Effector CD4-positive, alpha-beta T cell (primary cell): Measurements from ENCODE around the gene ARMC9.
"Not testable (repeated sequence)": the region's sequence is repeated elsewhere in the genome, so short reads cannot be mapped to it uniquely, and the experiment has no call there.

Experiments used
- DNase-seq: peaks from one replicate; pipeline ENCODE4 v3.0.0-alpha.2; 2020

ARMC9 gene

DNA sequence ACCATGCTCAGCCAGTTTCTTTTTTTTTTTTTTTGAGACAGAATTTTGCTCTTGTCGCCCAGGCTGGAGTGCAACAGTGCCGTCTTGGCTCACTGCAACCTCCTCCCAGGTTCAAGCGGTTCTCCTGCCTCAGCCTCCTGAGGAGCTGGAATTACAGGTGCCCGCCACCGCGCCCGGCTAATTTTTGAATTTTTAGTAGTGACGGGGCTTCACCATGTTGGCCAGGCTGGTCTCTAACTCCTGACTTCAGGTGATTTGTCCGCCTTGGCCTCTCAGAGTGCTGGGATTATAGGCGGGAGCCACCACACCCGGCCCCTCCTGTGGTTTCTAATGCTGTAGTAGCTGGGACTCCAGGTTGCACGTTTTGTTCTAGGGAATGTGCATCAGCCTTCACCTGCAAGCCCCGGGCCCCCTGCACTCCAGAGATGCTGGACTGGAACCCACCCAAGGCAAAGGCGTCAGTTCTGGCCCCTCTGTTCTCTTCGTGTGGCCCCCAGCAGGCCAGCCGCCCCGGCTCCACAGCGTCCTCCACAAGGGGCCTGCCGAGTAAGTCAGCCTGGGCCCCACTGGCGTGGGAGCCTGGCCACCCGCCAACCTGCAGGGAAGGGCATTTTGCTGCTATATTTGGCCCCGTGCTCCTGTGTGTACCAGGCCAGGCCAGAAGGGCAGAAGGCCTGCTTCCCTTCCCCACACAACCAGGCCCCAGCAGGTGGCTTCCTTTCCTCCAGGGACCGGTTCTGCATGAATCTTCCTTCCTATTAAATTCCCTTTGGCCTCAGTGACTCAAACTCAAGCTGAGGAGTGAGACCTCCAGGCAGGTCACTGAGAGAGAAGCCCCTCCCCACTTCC, 171.4 kb downstream of the ARMC9 start:
- no peak for DNase-seq

DNA sequence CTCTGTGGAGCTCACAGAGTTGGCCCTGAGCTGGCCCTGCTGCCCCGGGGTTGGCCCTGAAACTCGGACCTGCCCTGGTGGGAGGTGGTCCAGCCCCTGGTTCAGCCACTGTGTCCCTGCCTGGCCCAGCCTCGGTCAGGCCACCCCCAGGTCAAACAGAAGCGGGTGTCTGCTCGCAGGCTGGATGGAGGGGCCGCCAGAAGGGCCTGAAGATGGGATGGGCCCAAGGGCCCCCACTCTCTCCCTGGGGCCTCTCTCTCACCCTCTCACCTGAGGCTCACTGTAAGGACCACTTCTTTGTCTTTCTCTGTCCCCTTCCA, 172.0 kb downstream of the ARMC9 start:
- no peak for DNase-seq

DNA sequence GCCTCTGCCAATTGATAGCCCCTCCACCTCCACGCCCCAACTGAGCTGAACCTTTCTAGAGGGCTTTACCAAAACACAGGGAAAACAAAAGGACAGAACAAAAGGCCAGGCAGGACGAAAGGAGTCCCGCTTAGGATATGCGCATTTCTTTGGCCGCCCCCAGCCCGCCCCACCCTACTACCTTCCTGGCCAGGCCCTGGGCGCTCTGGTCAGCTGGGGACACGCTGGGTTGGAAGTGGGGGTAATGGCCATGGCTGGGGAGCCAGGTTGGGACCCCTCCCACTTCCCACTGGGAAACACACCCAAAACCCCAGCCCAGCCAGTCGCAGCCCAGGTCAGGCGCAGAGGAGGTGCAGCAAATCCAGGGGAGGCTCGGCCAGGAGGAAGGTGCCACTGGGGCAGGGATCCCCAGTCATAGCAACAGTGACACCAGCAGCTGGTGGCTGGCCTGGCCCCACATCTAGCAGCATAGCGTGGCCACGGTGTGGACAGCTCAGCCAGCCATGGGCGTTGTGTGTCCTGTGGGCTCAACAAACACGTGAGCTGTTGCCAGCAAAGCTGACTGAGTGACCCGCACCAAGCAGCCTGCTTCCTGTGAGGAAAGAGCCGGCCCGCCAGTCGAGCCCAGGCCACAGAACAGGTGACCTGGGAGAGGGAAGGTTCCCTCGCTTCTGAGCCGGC, 172.5 kb downstream of the ARMC9 start:
- DNase-seq = no peak

DNA sequence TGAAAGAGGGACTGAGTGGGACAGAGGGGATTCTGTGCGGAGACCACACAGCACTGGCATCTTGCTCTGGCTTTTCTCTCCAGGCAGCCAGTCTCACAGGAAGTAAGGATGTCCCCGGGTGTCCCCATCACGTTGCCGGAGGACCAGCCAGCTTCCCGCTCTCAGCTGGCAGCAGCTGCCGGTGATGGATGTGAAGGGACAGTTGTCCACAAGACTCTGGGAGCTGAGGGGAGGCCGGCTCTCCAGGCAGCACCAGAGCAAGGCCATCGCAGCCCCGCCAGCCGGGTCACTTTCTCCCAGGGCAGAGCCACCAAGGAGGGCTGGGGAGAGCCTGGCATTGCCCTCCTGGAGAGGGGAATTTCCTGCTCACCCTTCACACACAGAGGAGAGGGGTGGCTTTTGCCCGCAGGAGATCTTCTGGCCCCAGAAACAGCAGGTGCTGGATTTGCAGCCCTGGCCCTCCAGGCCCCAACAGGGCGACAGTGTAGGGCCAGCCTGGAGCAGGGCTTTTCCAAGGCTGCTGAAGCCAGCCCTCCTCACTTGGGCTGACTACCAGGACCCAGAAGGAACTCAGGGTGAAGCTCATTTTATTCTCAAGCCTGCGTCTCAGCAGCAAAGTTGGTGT, 173.1 kb downstream of the ARMC9 start:
- no peak for DNase-seq

DNA sequence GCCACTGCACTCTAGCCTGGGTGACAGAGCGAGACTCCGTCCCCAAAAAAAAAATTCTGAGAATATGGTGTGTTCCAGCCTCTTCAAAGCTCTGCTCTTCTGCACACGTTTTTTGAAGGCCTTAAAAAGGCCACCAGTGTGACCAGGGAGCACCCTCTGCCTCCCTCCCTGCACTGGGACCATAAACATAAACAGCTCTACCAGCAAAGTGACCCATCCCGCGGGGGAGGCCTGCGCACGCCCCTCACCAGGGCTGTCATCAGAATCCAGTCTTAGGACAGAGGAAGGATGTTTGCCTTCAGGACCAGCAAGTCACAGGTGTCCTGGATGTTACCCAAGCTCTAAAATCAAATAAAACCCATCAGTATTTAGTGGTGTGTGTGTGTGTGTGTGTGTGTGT, 173.9 kb downstream of the ARMC9 start:
- DNase-seq = no peak

DNA sequence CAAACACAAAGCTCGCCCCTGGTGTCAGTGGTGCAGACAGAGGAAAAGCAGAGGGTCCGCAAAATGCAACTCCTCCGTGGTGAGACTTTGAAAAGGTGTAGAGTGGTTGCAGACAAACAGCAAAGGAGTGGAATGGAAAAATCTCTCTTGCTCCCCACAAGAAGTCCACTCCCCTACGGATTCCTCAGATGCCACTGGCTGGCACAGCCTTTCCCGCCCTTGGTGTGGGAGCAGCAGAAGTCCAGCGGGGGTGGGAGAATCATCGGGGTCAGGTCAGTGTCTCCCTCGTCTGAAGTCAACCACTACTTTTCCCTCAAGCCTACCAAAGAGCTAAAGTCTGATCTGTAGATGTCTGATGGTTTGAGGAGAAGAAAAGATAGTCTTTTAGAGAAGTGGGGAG, 174.8 kb downstream of the ARMC9 start:
- no peak for DNase-seq

DNA sequence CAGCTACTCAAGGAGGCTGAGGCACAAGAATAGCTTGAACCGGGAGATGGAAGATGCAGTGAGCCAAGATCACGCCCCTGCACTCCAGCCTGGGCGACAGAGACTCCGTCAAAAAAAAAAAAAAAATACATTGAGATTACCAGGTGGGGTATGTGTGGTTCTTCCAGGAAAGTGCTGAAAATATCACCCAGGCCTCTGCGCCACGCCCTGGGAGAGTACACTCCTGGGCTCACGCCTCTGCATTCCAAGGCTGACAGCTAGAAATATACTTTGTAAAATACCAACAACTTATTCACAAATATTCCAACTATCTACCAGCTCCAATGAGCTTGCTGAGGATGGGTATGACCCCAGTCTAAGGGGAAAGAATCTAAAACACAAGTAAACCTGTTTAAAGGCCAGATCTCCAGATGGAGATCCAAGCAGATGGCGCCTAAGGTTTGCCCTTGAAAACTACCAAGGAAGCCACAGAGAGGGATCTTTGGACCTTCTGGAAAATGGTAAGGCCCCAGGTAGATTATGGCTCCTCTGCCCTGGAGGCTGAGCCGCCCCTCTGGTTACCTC, 175.4 kb downstream of the ARMC9 start:
- DNase-seq = no peak

DNA sequence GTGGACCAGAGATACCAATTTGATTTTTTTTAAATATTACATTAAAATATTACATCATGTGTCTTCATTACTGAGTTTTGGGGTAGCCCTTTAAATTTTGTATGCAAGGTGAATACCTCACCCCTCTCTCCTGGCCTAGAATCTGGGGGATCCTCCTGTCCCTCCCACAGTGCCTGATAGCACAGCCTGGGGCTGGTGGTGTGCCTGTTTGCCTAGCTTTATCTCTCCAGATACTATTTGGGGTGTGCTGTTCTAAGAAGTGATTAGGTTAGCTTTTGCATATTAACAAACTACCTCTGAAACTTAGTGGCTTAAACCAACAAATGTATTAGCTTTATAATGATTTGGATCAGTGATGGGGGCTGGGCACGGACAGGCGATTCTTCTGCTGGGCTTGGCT, 176.3 kb downstream of the ARMC9 start:
- DNase-seq = no peak

DNA sequence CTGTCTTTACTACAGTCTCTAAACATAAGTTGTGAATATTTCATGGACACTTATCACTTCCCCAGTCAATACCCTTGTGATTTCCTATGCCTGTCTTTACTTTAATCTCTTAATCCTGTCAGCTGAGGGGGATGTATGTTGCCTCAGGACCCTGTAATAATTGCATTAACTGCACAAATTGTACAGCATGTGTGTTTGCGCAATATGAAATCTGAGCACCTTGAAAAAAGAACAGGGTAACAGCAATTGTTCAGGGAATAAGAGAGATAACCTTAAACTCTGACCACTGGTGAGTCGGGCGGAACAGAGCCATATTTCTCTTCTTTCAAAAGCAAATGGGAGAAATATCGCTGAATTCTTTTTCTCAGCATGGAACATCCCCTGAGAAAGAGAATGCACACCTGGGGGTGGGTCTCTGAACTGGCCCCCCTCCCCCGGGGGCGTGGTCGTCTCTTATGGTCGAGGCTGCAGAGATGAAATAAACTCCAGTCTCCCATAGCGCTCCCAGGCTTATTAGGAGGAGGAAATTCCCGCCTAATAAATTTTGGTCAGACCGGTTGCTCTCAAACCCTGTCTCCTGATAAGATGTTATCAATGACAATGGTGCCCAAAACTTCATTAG, 177.7 kb downstream of the ARMC9 start:
- not testable (repeated sequence) for DNase-seq

DNA sequence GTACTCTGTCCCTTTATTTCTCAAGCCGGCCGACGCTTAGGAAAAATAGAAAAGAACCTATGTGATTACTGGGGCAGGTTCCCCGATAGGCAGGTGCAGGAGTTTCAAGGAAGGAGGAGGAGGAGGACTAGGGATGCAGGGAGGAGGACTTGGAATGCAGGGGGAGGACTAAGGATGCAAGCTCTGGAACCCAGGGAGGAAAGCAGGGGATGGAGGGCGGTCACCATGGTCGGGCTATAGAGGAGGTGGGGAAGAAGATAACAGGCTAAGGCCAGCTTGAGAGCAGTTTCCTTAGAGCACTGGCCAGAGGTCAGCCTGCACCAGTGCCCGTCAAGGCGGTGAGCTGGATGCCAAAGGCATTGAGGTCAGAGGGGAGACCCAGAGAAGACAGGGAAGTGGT, 178.4 kb downstream of the ARMC9 start:
- DNase-seq = no peak

DNA sequence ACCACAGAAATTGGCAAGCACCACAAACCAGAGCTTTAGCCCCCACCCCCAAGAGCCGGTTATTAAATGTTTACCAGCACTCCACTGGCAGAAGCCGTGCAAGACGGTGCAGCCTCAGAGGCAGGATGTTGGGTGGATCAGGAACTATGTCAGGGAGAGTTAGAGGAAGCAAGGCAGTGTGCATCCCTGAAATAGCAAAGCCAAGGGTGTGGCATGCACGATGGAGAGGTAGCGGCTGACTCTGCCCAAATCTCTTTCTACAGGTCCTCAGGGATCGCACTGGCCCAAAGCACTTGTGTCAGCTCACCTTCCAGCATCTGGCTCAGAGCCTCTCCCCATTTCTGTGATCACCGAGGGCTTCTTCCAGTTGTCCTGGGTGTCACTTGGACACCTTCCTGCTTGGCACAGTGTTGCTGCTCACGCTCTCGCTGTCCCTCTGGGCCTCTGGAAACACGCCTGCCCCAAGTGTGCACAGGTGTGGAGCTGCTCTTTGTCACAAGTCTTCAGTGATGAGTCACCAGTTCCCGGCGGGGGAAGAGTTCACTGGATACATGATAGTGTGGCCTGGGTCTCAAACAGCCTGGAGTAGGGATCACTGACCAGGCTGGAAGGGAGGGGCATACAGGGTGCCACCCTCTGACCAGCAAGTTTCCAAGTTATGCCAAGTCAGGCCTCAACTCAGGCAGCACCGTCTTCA, 179.7 kb downstream of the ARMC9 start:
- no peak for DNase-seq

DNA sequence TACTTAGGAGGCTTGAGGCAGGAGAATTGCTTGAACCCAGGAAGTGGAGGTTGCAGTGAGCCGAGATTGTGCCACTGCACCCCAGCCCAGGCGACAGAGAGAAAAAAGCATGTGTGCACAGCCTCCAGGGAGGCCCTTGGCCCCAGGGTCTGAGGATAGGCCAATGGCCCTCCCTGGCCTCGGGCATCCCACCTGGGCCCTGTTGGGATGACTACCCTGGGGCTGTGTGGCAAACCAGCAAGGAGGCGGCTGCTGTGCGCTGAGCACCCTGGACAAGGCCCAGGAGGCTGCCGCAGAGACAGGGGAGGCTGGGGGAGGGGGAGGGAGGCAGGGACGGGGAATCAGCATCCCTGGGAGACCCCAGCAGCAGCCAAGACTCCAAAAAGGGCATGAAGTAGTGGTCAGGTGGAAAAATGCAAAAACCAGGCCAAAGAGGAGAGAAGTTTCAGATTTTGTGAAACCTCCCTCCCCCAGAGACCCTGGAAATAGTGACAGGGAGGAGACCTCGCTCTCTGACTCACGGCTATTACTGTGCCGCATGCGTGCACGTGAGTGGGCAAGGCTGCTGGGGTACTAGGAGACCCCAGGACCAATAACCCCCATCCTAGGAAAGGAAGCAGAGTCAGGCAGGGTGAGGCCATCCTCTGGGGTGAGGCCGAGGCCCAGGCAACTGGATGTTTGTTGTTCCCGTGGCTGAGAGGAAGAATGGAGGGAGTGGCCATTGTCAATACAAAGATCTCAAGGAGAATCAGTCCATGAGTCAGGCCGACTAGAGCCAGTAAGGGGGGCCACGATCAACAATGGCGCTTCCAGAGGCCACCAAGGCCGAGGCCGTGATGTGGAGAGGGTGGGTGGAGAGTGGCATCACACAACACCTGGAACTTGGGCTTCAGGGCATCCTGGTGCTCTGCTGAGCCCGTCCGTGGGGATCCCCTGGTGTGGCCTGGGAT, 181.1 kb downstream of the ARMC9 start:
- no peak for DNase-seq

DNA sequence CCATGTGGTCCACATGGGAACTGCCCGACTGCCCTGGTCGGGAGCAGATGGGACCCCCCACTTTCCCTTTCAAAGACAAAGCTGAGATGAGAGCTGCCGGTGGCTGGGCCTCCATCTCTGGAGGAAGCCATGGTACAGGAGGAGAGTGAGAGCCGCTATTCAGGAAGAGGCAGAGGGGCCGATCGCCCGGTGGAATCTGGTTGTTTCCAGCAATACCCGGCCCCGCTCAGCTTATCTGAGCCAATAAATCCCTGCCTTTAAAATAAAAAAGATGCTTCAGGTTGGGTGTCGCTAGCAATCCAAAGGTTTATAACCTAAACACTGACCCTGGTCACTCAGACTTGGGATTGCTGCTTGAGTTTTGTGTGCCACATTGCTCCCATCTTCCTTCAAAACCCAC, 181.9 kb downstream of the ARMC9 start:
- no peak for DNase-seq

DNA sequence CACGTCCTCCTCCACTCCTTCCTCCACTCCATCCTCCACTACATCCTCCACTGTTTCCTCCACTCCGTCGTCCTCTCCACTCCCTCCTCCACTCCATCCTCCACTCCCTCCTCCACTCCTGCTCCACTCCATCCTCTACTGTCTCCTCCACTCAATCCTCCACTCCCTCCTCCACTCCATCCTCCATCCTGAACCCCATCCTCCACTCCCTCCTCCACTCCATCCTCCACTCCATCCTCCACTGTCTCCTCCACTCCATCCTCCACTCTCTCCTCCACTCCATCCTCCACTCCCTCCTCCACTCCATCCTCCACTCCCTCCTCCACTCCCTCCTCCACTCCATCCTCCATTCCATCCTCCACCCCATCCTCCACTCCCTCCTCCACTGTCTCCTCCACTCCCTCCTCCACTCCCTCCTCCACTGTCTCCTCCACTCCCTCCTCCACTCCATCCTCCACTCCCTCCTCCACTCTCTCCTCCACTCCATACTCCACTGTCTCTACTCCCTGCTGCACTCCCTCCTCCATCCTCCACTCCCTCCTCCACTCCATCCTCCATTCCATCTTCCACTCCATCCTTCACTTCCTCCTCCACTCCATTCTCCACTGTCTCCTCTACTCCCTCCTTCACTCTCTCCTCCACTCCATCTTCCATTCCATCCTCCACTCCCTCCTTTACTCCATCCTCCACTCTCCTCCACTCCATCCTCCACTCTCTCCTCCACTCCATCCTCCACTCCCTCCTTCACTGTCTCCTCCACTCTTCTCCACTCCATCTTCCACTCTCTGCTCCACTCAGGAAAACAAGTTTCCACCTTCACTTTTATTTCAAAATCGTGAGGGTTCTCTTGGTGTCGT, 182.8 kb downstream of the ARMC9 start:
- no peak for DNase-seq

DNA sequence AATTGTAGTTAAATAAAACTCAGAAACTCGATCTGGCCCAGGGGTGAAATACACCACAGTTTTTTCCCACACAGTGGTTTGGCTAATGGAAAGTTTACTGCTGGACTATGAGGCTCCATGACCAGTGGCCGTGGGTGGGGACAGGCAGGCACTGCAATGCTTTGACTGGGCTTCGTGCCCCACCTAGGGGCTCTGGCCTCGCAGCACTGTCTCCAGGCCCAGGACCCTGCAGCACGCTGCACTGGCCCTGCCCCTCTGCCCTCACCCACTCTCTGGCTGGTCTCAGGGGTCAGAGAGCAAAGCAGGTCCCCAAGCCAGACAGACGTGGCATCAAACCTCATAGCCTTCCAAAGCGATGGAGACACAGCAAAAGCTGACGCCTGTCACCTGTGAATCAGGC, 183.7 kb downstream of the ARMC9 start:
- no peak for DNase-seq

DNA sequence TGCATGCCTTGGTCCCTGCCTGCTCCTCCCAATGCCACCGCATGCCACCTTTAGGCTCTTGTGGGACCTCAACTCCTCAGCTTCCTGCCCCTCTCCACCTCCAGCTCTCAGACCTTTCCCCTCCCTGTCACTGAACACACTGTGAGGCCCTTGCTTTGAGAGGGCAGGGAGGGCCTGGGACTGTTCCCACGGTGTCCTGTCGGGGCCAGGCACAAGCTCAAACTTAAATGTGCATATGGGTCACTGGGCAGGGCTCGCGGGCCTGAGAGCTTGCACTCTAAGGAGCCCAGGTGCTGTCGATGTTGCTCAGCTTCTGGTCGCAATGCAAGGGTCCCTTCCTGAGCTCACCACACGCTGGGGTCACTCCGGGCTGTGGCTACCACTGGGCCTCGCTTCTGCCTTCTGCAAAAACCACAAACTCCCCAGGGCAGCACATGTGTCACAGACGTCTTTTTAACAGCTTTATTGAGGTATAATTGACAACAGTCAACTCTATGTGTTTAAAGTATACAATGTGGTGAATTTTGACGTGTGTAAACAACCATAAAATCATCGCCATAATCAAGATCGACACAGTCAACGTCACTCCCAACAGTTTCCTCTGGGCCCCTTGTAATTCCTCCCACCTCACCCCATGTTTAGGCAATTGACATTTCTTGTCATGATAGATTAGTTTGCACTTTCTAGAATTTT, 185.1 kb downstream of the ARMC9 start:
- no peak for DNase-seq

DNA sequence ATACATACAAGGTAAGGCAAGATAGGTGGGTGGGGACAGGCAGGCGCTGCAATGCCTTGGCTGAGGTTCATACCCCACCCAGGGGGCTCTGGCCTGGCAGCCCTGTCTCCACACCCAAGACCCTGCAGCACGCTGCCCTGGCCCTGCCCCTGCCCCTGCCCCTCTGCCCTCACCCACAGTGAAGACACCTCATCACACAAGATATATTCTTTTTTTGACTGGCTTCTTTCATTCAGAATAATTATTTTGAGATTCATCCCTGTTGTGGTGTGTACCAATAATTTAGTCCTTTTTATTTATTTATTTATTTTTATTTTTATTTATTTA, 185.6 kb downstream of the ARMC9 start:
- DNase-seq = no peak

DNA sequence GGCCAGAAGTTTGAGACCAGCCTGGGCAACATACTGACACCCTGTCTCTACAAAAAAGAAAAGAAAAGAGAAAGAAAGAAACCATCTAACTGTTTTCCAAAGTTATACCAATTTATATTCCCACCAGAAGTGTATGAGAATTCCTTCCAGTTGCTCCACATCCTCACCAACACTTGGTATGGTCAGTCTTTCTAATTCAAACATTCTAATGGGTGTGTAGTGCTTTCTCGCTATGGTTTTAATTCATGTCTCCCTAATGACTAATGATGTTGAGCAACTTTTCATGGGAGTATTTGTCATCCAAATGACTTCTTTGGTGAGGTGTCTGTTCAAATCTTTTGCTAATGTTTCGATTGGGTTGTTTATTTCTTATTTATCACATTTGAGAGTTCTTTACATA, 186.5 kb downstream of the ARMC9 start:
- DNase-seq = no peak

DNA sequence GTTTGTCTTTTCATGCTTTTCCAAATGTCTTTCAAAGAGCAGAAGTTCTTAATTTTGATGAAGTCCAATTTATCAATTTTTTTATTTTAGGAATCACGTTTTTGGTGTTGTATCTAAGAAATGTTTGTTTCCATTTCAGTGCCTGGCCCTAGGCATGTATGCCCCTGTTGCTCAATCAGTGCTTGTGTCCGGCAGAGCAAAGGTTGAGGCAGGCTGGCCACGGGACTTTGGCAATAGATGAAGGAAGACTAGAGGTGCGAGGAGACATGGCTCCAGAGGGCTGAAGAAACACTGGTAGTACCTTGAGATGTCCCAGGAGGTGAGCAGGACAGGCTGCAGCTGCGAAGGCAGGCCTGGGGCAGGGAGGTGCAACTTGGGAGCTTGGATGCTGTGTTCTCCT, 187.0 kb downstream of the ARMC9 start:
- no peak for DNase-seq

DNA sequence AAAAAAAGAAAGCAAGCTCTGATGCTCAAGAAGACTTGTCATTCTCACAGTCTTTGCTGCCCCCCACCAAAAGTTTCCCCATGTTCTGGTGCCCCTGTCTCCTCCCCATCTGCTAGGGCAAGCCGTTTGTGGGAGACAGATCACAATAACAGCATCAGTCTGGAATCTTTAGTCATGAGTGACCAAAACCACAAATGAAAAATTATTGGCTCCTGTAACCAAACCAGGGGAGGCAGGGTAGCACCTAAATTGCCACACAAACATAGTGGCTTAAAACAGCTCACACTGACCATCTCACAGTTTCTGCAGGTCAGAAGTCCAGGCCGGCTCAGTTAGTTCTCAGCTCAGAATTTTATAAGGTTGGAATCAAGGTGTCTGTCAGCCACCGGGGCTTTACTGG, 188.0 kb downstream of the ARMC9 start:
- DNase-seq = no peak
